HG03354 (cell line): ENCODE measurements around the gene TMIE.
"Not testable (repeated sequence)": the region's sequence is repeated elsewhere in the genome, so short reads cannot be mapped to it uniquely, and the experiment has no call there.

ENCODE experiments used
- ATAC-seq: cut with Tn5 transposase; IDR thresholded peaks from one replicate; pipeline ENCODE4 v1.9.1; 2021; ENCODE audit warnings: mild to moderate bottlenecking; ENCODE audit not compliant: unreplicated experiment, poor library complexity, severe bottlenecking

The TMIE gene

DNA sequence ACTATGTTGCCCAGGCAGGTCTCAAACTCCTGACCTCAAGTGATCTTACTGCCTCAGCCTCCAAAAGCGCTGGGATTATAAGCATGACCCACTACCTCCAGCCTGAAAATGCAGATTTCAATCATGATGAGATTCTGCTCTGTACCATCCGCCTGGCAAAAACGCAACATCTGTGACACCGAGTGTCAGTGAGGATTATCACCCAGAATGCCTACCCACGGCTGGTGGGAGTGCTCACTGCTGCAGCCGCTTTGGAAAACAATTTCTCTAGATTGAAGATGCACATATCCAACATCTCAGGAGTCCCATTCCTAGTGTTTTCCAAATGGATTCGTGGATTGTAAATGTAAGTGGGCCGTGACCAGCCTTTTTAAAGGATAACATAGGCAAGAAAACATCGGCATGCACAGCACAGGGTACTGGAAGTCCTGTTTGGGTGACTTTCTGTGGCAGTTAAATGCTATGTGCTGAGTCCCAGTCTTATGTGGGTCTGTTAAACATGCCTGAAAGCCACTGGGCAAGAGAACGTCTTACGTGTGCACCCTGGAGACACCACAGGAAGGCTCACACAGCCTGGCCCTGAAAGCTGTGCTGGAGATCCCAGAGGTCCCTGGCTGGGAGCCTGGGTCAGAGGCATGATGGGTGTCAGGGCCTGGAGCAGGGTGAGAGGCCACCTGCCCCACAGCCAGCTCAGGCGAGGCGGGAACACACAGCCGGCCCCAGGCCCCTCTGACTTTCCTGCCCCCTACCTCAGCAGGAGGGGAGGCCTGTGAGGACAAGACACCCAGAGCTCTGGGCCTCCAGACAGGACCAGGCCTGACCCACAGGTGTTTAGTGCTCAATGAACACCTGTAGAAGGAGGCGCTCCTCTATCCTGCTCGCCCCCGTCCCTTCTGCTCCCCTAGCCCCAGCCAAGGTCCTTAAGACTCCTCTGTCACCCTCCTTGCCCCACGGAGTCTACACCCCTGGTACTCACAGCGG lies 15.6 kb downstream of the TMIE start:
- no peak for ATAC-seq

DNA sequence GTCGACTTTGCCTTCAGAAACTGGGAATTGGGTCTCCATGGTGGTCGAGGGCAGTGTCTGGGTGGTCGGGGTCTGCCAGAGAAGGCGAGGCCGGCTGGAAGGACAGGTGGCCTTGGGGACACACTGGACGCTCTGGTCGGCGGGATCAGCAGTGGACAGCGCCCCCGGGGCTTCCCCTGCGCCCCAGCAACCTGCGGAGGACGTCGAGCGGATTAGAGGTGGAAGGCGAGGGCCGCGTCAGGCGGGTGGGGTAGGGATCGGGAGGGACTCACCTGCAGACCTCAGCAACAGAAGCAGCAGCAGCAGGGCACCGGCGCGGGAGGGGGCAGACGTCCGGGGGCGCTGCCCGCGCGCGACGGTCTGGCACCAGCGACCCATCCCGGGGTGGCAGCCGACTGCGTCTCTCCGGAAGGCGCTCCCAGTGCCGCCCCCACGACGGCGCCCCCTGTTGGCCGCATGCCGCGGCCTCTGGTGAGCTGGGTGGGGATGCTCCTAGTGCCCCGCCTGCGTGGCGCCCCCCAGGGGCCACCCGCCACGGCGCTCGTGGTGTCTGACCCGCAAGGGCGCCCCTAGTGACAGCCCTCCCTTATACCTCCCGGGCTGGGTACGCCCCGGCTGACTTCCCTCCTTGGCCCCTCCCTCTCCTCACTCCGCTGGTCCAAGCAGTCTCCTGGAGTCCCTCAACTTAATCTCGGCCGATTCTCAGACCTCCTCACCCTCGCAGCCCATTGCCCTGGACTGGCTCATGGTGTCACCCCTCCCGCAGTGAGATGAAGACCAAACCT lies 16.4 kb downstream of the TMIE start, which contains the start of gene PRSS50:
TSS of gene PRSS50 (minus strand) at position 423 of the 785 bp plus-strand sequence. CDS start at position 378, 45 bp downstream.
- ATAC-seq = no peak

DNA sequence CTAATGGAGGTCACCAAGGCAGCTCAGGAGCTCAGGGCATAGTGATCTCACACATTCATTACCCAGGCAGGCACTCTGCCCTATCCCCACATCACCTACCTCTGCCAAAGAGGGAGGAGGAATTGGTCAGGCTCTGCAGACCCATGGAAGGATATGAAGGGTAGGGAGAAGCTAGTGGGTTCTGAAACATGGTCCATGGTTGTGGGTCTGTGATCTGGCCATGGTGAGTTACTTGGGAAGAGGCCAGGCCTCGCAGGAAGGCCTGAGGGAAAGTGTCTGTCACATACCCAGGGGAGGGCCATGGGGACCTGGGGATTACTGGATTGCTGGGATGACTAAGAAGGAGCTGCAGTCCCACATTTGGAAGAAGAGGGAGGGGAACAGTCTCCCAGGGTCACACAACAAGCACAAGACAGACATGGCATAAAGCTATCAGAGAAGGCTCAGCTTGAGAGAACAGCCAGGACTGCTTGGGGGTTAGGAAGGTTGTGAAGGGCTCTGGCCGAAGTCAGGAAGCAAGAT lies 17.9 kb downstream of the TMIE start:
- ATAC-seq = no peak

DNA sequence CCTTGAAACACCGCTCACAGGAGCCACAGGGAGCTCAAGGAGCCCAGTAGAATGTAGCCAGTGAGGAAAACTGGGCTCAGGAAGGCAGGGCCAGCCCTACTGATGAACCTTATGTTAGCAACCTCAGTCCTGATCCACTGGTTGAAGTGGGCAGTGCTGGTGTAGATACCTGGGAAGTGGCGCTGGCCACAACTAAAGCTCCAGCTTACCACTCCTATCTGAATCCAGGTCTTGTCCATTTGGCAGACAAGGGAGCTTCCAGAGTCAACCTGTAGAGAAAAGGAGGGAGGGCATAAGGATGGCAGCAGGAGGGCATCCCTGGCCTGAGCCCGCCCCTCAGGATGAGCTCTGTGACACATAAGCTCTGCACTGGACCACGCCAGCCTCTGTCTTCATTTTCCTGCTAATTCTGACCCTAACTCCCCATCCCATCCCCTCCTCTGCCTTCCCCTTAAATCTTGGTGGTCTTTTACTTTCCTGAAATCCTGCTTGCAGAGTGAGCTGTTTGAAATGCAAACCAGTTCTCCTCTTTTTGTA lies 18.6 kb downstream of the TMIE start:
- no peak for ATAC-seq

DNA sequence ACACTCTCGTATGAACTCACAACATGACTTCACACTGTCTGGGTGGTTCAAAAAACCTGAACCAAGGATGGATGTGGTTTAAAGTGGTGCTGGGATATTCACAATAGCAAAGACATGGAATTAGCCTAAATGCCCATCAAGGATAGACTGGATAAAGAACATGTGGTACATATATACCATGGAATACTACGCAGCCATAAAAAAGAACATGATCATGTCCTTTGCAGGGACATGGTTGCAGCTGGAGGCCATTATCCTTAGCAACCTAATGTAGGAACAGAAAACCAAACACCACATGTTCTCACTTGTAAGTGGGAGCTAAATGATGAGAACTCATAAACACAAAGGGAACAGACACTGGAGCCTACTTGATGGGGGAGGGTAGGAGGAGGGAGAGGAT lies 19.8 kb downstream of the TMIE start:
- no peak for ATAC-seq

GRCh38 chr3:46722443-46722842 lies 21.3 kb downstream of the TMIE start:
- no peak for ATAC-seq

DNA sequence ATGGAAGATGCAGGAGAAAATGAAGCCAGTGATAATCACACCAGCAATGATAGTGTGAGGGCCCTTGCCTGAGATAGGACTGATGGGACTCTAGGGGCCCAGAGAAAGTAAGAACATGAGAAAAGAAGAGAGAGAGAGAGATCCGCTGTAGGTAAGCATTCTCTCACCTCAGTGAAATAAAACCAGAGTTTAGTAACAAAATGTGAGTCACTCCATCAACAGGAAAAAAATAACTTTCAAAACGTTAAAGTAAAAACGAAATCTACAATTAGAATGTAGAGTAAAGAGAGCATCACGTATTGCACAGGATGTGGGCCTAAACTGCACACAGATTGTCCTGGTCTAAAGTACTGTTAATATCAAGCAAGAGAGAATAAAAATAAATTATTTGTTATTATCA lies 23.2 kb downstream of the TMIE start:
- no peak for ATAC-seq

GRCh38 chr3:46725621-46726314 lies 24.6 kb downstream of the TMIE start:
- no peak for ATAC-seq

GRCh38 chr3:46729038-46729437 lies 27.8 kb downstream of the TMIE start:
- ATAC-seq = no peak

DNA sequence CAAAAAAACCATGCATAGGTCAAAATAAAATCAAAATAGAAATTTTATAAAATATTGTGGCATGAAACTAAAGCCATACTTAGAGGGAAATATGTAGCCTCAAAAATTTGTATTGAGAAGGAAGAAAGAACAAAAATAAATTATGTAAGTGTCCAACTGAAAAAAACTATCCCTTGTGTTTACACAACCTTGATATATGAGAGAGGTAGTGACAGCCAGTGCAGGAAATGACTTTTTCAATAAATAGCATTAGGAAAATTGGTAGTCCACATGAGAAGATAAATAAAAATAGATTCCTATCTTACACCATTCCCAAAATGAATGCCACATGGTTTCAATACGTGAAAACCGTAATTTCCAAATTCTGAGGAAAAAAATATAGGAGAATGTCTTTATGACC lies 29.6 kb downstream of the TMIE start:
- no peak for ATAC-seq

DNA sequence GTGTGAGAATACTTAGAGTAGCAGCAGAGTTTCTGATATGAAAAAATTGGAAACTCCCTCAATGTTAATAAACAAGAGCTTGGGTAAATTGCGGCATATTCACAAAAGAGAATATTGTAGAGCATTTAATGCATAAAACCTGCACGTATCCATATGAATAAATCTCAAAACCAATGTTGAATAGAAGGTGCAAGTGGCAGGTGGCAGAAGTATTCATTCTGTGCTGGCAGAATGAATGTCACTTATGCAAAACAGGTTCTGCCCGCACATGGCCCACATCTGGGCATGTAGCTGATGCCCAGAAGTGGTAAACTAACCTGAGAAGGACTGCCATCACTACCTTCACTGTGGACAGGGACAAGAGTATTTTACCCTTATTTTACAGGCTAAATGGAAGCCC lies 30.6 kb downstream of the TMIE start:
- no peak for ATAC-seq

GRCh38 chr3:46733026-46733800 lies 32.0 kb downstream of the TMIE start:
- ATAC-seq = no peak

- ATAC-seq = no peak
These were observed 33.6 kb downstream of the TMIE start for GRCh38 chr3:46734773-46735172.

DNA sequence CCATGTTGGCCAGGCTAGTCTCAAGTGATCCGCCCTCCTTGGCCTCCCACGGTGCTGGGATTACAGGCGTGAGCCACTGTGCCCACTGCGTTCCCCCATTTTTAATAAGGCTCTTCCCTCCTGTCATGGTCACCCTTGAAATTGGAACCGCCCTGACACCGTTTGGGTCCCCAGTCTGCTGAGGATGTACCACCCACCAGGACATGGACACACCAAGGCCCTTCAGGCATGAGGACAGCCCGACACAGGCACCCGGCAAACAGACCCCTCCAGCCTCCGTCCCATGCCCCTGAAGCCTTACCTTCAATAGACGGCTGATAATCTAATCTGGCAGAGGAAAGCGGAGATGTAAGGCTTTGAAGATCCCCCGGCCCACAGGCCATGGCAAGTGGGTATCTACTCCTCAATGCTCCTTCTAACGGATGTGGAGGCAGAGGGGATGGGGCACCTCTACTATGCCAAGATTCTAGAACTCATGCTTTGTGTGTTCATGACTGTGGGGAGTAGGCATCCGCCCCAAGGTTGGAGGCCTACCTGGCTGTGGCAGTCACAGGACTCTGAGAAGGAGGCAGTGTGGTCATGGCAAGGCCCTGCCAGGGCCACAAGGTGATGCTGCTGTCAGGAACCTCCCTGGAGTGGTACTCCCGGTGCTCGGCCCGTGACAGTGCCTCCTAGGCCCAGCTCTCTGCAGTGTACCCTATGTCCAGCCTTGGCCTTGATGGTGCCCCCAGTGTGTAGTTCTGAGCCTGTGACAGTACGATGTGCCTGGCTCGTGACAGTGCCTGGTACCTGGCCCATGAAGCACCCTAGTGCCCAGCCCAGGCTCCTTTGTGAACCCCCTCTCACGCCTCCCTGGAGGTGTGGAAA lies 35.0 kb downstream of the TMIE start:
- no peak for ATAC-seq

DNA sequence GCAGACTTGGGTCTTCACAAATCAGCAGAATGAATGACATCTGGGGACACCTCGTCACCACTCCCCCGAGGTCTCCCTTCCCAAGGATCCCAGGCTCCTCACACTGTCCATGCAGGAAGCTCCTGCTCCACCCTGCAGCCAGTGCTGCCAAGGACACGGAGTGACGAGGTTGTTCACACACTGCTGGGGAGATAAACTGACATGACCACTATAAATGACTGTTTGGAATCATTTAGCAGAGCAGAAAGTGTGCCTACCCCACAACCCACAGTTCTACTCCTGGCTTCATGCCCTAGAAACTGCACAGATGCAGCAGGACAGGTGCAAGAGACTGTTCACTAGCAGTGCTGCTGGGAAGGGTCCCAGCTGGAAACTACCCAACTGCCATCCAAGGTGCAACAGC lies 36.1 kb downstream of the TMIE start:
- no peak for ATAC-seq

DNA sequence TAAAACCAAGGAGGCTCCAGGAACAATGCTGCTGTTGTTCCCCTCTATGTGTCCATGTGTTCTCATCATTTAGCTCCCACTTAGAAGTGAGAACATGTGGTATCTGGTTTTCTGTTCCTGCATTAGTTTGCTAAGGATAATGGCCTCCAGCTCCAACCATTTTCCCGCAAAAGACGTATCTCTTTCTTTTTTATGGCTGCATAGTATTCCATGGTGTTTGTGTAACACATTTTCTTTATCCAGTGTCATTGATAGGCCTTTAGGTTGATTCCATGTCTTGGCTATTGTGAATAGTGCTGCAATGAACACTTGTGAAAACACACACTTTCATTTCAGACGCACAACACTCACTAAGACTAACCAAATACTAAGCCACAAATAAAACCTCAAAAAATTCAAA lies 38.4 kb downstream of the TMIE start:
- not testable (repeated sequence) for ATAC-seq

GRCh38 chr3:46742992-46743585 lies 41.9 kb downstream of the TMIE start:
- ATAC-seq = no peak

GRCh38 chr3:46746711-46747110 lies 45.5 kb downstream of the TMIE start:
- ATAC-seq = no peak
